ENCODE measurements around the gene PPP2R5E.

Gene PPP2R5E

GRCh38 chr14:63470962-63471793, 72.0 kb downstream of the PPP2R5E start:
- Mint-ChIP-seq H3K27me3 (no peaks in the 10 kb centered on the region), H3K4me3 (peak overlapping the region; percentile 60), H3K4me1 (ENCODE audit: low read depth) (peaks cover 62% of the 10 kb centered on the region), H3K36me3 (peaks cover 10% of the 10 kb centered on the region), H3K9me3 (ENCODE audit: low read depth) (no peaks in the 10 kb centered on the region), H3K27ac (peak overlapping the region; percentile 62)

- peaks cover 47% of the 10 kb centered on the region for H3K4me1 Mint-ChIP-seq (ENCODE audit: low read depth)
- H3K27me3 Mint-ChIP-seq: no peaks in the 10 kb centered on the region
- H3K36me3 Mint-ChIP-seq: peaks cover 9% of the 10 kb centered on the region
- peak overlapping the region; percentile 67 for H3K27ac Mint-ChIP-seq
- no peaks in the 10 kb centered on the region for H3K9me3 Mint-ChIP-seq (ENCODE audit: low read depth)
- peak overlapping the region; percentile 12 for H3K4me3 Mint-ChIP-seq
Observed at GRCh38 chr14:63468294-63468693, 74.9 kb downstream of the PPP2R5E start.

- H3K36me3 Mint-ChIP-seq: peaks cover 9% of the 10 kb centered on the region
- H3K27me3 Mint-ChIP-seq: no peaks in the 10 kb centered on the region
- no peak overlapping the region for H3K27ac Mint-ChIP-seq
- H3K4me3 Mint-ChIP-seq: no peak overlapping the region
- H3K4me1 Mint-ChIP-seq (ENCODE audit: low read depth): peaks cover 47% of the 10 kb centered on the region
- no peaks in the 10 kb centered on the region for H3K9me3 Mint-ChIP-seq (ENCODE audit: low read depth)
Observed at GRCh38 chr14:63467440-63468072, 75.6 kb downstream of the PPP2R5E start.

GRCh38 chr14:63465347-63465746, 77.8 kb downstream of the PPP2R5E start:
- H3K36me3 Mint-ChIP-seq: peaks cover 5% of the 10 kb centered on the region

GRCh38 chr14:63460680-63461369, 82.4 kb downstream of the PPP2R5E start:
- H3K4me3 Mint-ChIP-seq: no peak overlapping the region
- peaks cover 5% of the 10 kb centered on the region for H3K36me3 Mint-ChIP-seq
- peaks cover 28% of the 10 kb centered on the region for H3K4me1 Mint-ChIP-seq (ENCODE audit: low read depth)
- no peaks in the 10 kb centered on the region for H3K27me3 Mint-ChIP-seq
- no peak overlapping the region for H3K27ac Mint-ChIP-seq
- no peaks in the 10 kb centered on the region for H3K9me3 Mint-ChIP-seq (ENCODE audit: low read depth)

More at GRCh38 chr14:63465347-63465746, 77.8 kb downstream of the PPP2R5E start:
- no peak overlapping the region for H3K4me3 Mint-ChIP-seq
- H3K27ac Mint-ChIP-seq: no peak overlapping the region
- peaks cover 38% of the 10 kb centered on the region for H3K4me1 Mint-ChIP-seq (ENCODE audit: low read depth)
- H3K27me3 Mint-ChIP-seq: no peaks in the 10 kb centered on the region
- H3K9me3 Mint-ChIP-seq (ENCODE audit: low read depth): no peaks in the 10 kb centered on the region

GRCh38 chr14:63459738-63460137, 83.4 kb downstream of the PPP2R5E start:
- Mint-ChIP-seq H3K9me3 (ENCODE audit: low read depth) (no peaks in the 10 kb centered on the region), H3K36me3 (peaks cover 5% of the 10 kb centered on the region), H3K27me3 (no peaks in the 10 kb centered on the region), H3K4me3 (no peak overlapping the region), H3K27ac (no peak overlapping the region), H3K4me1 (ENCODE audit: low read depth) (peaks cover 37% of the 10 kb centered on the region)

GRCh38 chr14:63457498-63457897, 85.7 kb downstream of the PPP2R5E start:
- Mint-ChIP-seq H3K4me1 (ENCODE audit: low read depth) (peaks cover 39% of the 10 kb centered on the region), H3K4me3 (no peak overlapping the region), H3K27ac (no peak overlapping the region), H3K27me3 (no peaks in the 10 kb centered on the region), H3K9me3 (ENCODE audit: low read depth) (no peaks in the 10 kb centered on the region), H3K36me3 (peaks cover 13% of the 10 kb centered on the region)

- H3K27ac Mint-ChIP-seq: peak overlapping the region; percentile 31
- H3K4me1 Mint-ChIP-seq (ENCODE audit: low read depth): peaks cover 38% of the 10 kb centered on the region
Observed at GRCh38 chr14:63454863-63455622, 88.1 kb downstream of the PPP2R5E start.

GRCh38 chr14:63454436-63454835, 88.7 kb downstream of the PPP2R5E start:
- H3K4me3 Mint-ChIP-seq: no peak overlapping the region
- no peak overlapping the region for H3K27ac Mint-ChIP-seq
- H3K36me3 Mint-ChIP-seq: peaks cover 23% of the 10 kb centered on the region
- no peaks in the 10 kb centered on the region for H3K9me3 Mint-ChIP-seq (ENCODE audit: low read depth)
- no peaks in the 10 kb centered on the region for H3K27me3 Mint-ChIP-seq
- peaks cover 33% of the 10 kb centered on the region for H3K4me1 Mint-ChIP-seq (ENCODE audit: low read depth)

More at GRCh38 chr14:63454863-63455622, 88.1 kb downstream of the PPP2R5E start:
- H3K4me3 Mint-ChIP-seq: no peak overlapping the region
- no peaks in the 10 kb centered on the region for H3K27me3 Mint-ChIP-seq
- peaks cover 25% of the 10 kb centered on the region for H3K36me3 Mint-ChIP-seq
- H3K9me3 Mint-ChIP-seq (ENCODE audit: low read depth): no peaks in the 10 kb centered on the region

- H3K36me3 Mint-ChIP-seq: peaks cover 26% of the 10 kb centered on the region
- no peak overlapping the region for H3K4me3 Mint-ChIP-seq
- H3K27me3 Mint-ChIP-seq: no peaks in the 10 kb centered on the region
- H3K9me3 Mint-ChIP-seq (ENCODE audit: low read depth): no peaks in the 10 kb centered on the region
- no peak overlapping the region for H3K27ac Mint-ChIP-seq
- peaks cover 37% of the 10 kb centered on the region for H3K4me1 Mint-ChIP-seq (ENCODE audit: low read depth)
Observed at GRCh38 chr14:63453443-63453936, 89.7 kb downstream of the PPP2R5E start.

- H3K36me3 Mint-ChIP-seq: peaks cover 26% of the 10 kb centered on the region
- H3K4me3 Mint-ChIP-seq: no peak overlapping the region
- H3K9me3 Mint-ChIP-seq (ENCODE audit: low read depth): no peaks in the 10 kb centered on the region
- H3K27ac Mint-ChIP-seq: no peak overlapping the region
- H3K4me1 Mint-ChIP-seq (ENCODE audit: low read depth): peaks cover 32% of the 10 kb centered on the region
- no peaks in the 10 kb centered on the region for H3K27me3 Mint-ChIP-seq
Observed at GRCh38 chr14:63452796-63453195, 90.4 kb downstream of the PPP2R5E start.

GRCh38 chr14:63448841-63449240, 94.3 kb downstream of the PPP2R5E start:
- H3K27ac Mint-ChIP-seq: no peak overlapping the region
- H3K27me3 Mint-ChIP-seq: no peaks in the 10 kb centered on the region
- no peaks in the 10 kb centered on the region for H3K9me3 Mint-ChIP-seq (ENCODE audit: low read depth)
- no peak overlapping the region for H3K4me3 Mint-ChIP-seq
- H3K36me3 Mint-ChIP-seq: peaks cover 31% of the 10 kb centered on the region
- H3K4me1 Mint-ChIP-seq (ENCODE audit: low read depth): peaks cover 19% of the 10 kb centered on the region

- Mint-ChIP-seq H3K27me3 (no peaks in the 10 kb centered on the region), H3K4me3 (no peak overlapping the region), H3K36me3 (peaks cover 17% of the 10 kb centered on the region), H3K4me1 (ENCODE audit: low read depth) (peaks cover 31% of the 10 kb centered on the region), H3K27ac (no peak overlapping the region), H3K9me3 (ENCODE audit: low read depth) (no peaks in the 10 kb centered on the region)
Observed at GRCh38 chr14:63444588-63444987, 98.6 kb downstream of the PPP2R5E start.

- H3K4me3 Mint-ChIP-seq: no peak overlapping the region
- no peaks in the 10 kb centered on the region for H3K27me3 Mint-ChIP-seq
- H3K27ac Mint-ChIP-seq: no peak overlapping the region
- H3K36me3 Mint-ChIP-seq: peaks cover 16% of the 10 kb centered on the region
- peaks cover 33% of the 10 kb centered on the region for H3K4me1 Mint-ChIP-seq (ENCODE audit: low read depth)
- H3K9me3 Mint-ChIP-seq (ENCODE audit: low read depth): no peaks in the 10 kb centered on the region
Observed at GRCh38 chr14:63443988-63444387, 99.2 kb downstream of the PPP2R5E start.
